WTC11 (cell line): Measurements from ENCODE around the gene KMT2A. TPM values are rescaled to one million over a fixed set of nuclear protein-coding genes. Genes with fewer than 3 reads are reported as not detected.

ENCODE experiments used
- ARID4B ChIP-seq: sonication (generic); formaldehyde crosslinking; IDR thresholded peaks from 2 replicates; pipeline ENCODE4 v1.8.0; 2023; ENCODE audit warnings: missing genetic modification reagents, mild to moderate bottlenecking, borderline replicate concordance
- CREM ChIP-seq: sonication (generic); formaldehyde crosslinking; IDR thresholded peaks from 2 replicates; pipeline ENCODE4 v1.8.1; 2022; ENCODE audit warnings: mild to moderate bottlenecking, missing genetic modification reagents, moderate library complexity
- ELF4 ChIP-seq: sonication (generic); formaldehyde crosslinking; IDR thresholded peaks from 2 replicates; pipeline ENCODE4 v1.8.1; 2022; ENCODE audit warnings: low read depth, mild to moderate bottlenecking, moderate library complexity, missing genetic modification reagents
- EMX1 ChIP-seq: fragments of 250-450 bp; sonication (Bioruptor Pico); IDR thresholded peaks from 2 replicates; pipeline ENCODE4 v1.8.0; 2021; ENCODE audit warnings: mild to moderate bottlenecking
- FOXJ3 ChIP-seq: sonication (generic); formaldehyde crosslinking; IDR thresholded peaks from 2 replicates; pipeline ENCODE4 v1.9.0; 2021; ENCODE audit warnings: missing genetic modification reagents, mild to moderate bottlenecking, borderline replicate concordance
- FOXP4 ChIP-seq: sonication (generic); formaldehyde crosslinking; IDR thresholded peaks from 2 replicates; pipeline ENCODE4 v1.8.0; 2022; ENCODE audit warnings: mild to moderate bottlenecking, missing genetic modification reagents
- HMGXB4 ChIP-seq: sonication (generic); formaldehyde crosslinking; IDR thresholded peaks from 2 replicates; pipeline ENCODE4 v1.8.1; 2023; ENCODE audit warnings: mild to moderate bottlenecking, moderate library complexity, missing genetic modification reagents
- MAX ChIP-seq: sonication (generic); formaldehyde crosslinking; IDR thresholded peaks from 2 replicates; pipeline ENCODE4 v1.8.0; 2022; ENCODE audit warnings: mild to moderate bottlenecking, missing genetic modification reagents
- MXD4 ChIP-seq: fragments of 250-450 bp; sonication (Bioruptor Pico); IDR thresholded peaks from 2 replicates; pipeline ENCODE4 v1.8.0; 2021; ENCODE audit warnings: mild to moderate bottlenecking, moderate library complexity, borderline replicate concordance
- NFATC4 ChIP-seq: fragments of 250-450 bp; sonication (Bioruptor Pico); IDR thresholded peaks from 2 replicates; pipeline ENCODE4 v1.9.0; 2021; ENCODE audit warnings: mild to moderate bottlenecking
- NFYB ChIP-seq: sonication (generic); formaldehyde crosslinking; conservative IDR thresholded peaks from 2 replicates; pipeline ENCODE4 v1.8.0; 2022; ENCODE audit warnings: low read depth, missing genetic modification reagents
- NR1H2 ChIP-seq: sonication (generic); formaldehyde crosslinking; IDR thresholded peaks from 2 replicates; pipeline ENCODE4 v1.9.0; 2021; ENCODE audit warnings: mild to moderate bottlenecking, moderate library complexity, missing genetic modification reagents
- NR2C2 ChIP-seq: sonication (generic); formaldehyde crosslinking; IDR thresholded peaks from 2 replicates; pipeline ENCODE4 v1.8.0; 2022; ENCODE audit warnings: mild to moderate bottlenecking, missing genetic modification reagents
- TCF7 ChIP-seq: sonication (generic); formaldehyde crosslinking; IDR thresholded peaks from 2 replicates; pipeline ENCODE4 v1.8.0; 2022; ENCODE audit warnings: mild to moderate bottlenecking, low read depth, missing genetic modification reagents, moderate library complexity
- TEAD4 ChIP-seq: sonication (generic); formaldehyde crosslinking; IDR thresholded peaks from 2 replicates; pipeline ENCODE4 v1.8.0; 2022; ENCODE audit warnings: mild to moderate bottlenecking, missing genetic modification reagents
- ZNF121 ChIP-seq: sonication (generic); formaldehyde crosslinking; IDR thresholded peaks from 2 replicates; pipeline ENCODE4 v1.8.0; 2023; ENCODE audit warnings: missing genetic modification reagents
- ZNF263 ChIP-seq: sonication (generic); formaldehyde crosslinking; IDR thresholded peaks from 2 replicates; pipeline ENCODE4 v1.8.1; 2022; ENCODE audit warnings: low read depth, mild to moderate bottlenecking, moderate library complexity, missing genetic modification reagents
- ZNF396 ChIP-seq: fragments of 250-450 bp; sonication (Bioruptor Pico); IDR thresholded peaks from 2 replicates; pipeline ENCODE4 v1.8.0; 2021; ENCODE audit warnings: mild to moderate bottlenecking, moderate library complexity, borderline replicate concordance
- ZNF416 ChIP-seq: fragments of 250-450 bp; sonication (Bioruptor Pico); IDR thresholded peaks from 2 replicates; pipeline ENCODE4 v1.9.0; 2021; ENCODE audit warnings: mild to moderate bottlenecking, inconsistent platforms
- total RNA-seq: library from RNA; stranded (reverse); gene quantifications from 3 replicates; pipeline ENCODE4 v1.2.3, GENCODE V29; 2021
- TF ChIP-seq, protein P1 (sequence below): fragments of 250-450 bp; sonication (Bioruptor Pico); IDR thresholded peaks from 2 replicates; pipeline ENCODE4 v1.9.0; 2021; ENCODE audit warnings: mild to moderate bottlenecking, borderline replicate concordance
- TF ChIP-seq, protein P2 (sequence below): sonication (generic); formaldehyde crosslinking; IDR thresholded peaks from 2 replicates; pipeline ENCODE4 v1.8.1; 2022; ENCODE audit warnings: low read depth, missing genetic modification reagents, borderline replicate concordance
- TF ChIP-seq, protein P3 (sequence below): sonication (generic); formaldehyde crosslinking; IDR thresholded peaks from 2 replicates; pipeline ENCODE4 v1.8.1; 2022; ENCODE audit warnings: low read depth, mild to moderate bottlenecking, moderate library complexity, missing genetic modification reagents, borderline replicate concordance

Gene KMT2A
- total RNA-seq, 1 experiment from 2014 or later, result 59.1 TPM

DNA sequence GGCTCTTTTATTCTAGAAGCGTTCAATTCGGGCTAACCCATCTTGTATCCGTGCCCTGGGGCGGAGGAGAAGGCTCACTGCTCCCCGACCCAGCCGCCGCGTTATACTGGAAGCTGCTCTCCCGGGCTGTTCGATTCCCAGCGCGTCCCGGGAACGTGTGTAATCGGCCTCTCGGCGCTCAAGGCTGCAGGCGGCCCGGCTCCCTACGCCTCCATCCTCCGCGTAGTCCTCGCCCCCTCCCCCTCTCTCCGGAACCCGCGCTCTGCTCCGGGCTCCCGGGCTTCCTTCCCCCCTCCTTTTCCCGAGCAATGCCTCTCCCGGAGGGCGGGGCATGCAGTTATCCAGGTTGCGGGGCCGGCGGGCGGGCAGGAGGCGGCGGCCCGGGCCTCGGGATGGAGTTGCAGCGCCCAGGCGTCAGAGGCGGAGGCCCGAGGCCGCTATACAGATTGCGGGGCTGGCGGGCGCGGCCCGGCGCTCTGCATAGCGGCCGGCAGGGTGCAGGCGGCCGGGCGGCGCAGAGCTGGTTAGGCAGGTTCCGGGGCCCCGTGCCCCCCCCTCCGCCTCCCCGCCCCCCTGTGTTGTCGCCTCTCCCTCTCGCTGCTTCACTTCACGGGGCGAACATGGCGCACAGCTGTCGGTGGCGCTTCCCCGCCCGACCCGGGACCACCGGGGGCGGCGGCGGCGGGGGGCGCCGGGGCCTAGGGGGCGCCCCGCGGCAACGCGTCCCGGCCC is at the start of gene KMT2A (continued):
- TF ChIP-seq, protein P1, sequence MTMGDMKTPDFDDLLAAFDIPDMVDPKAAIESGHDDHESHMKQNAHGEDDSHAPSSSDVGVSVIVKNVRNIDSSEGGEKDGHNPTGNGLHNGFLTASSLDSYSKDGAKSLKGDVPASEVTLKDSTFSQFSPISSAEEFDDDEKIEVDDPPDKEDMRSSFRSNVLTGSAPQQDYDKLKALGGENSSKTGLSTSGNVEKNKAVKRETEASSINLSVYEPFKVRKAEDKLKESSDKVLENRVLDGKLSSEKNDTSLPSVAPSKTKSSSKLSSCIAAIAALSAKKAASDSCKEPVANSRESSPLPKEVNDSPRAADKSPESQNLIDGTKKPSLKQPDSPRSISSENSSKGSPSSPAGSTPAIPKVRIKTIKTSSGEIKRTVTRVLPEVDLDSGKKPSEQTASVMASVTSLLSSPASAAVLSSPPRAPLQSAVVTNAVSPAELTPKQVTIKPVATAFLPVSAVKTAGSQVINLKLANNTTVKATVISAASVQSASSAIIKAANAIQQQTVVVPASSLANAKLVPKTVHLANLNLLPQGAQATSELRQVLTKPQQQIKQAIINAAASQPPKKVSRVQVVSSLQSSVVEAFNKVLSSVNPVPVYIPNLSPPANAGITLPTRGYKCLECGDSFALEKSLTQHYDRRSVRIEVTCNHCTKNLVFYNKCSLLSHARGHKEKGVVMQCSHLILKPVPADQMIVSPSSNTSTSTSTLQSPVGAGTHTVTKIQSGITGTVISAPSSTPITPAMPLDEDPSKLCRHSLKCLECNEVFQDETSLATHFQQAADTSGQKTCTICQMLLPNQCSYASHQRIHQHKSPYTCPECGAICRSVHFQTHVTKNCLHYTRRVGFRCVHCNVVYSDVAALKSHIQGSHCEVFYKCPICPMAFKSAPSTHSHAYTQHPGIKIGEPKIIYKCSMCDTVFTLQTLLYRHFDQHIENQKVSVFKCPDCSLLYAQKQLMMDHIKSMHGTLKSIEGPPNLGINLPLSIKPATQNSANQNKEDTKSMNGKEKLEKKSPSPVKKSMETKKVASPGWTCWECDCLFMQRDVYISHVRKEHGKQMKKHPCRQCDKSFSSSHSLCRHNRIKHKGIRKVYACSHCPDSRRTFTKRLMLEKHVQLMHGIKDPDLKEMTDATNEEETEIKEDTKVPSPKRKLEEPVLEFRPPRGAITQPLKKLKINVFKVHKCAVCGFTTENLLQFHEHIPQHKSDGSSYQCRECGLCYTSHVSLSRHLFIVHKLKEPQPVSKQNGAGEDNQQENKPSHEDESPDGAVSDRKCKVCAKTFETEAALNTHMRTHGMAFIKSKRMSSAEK (CRISPR knock-in tag), result no peak
- no peak for TF ChIP-seq MAX
- no peak for TF ChIP-seq ELF4 (CRISPR knock-in tag)
- peak; percentile 50; the same call in 1 of the 2 replicates for TF ChIP-seq FOXP4 (CRISPR knock-in tag)
- no peak for TF ChIP-seq NFATC4
- TF ChIP-seq ZNF416 (CRISPR knock-in tag), result peak; percentile 73; the same call in 1 of the 2 replicates
- TF ChIP-seq, protein P2, sequence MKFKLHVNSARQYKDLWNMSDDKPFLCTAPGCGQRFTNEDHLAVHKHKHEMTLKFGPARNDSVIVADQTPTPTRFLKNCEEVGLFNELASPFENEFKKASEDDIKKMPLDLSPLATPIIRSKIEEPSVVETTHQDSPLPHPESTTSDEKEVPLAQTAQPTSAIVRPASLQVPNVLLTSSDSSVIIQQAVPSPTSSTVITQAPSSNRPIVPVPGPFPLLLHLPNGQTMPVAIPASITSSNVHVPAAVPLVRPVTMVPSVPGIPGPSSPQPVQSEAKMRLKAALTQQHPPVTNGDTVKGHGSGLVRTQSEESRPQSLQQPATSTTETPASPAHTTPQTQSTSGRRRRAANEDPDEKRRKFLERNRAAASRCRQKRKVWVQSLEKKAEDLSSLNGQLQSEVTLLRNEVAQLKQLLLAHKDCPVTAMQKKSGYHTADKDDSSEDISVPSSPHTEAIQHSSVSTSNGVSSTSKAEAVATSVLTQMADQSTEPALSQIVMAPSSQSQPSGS, result no peak
- peak; percentile 77 for TF ChIP-seq ZNF263 (CRISPR knock-in tag)
- TF ChIP-seq, protein P3, sequence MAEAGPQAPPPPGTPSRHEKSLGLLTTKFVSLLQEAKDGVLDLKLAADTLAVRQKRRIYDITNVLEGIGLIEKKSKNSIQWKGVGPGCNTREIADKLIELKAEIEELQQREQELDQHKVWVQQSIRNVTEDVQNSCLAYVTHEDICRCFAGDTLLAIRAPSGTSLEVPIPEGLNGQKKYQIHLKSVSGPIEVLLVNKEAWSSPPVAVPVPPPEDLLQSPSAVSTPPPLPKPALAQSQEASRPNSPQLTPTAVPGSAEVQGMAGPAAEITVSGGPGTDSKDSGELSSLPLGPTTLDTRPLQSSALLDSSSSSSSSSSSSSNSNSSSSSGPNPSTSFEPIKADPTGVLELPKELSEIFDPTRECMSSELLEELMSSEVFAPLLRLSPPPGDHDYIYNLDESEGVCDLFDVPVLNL (CRISPR knock-in tag), result peak; percentile 65; the same call in 1 of the 2 replicates
- TF ChIP-seq ZNF121 (CRISPR knock-in tag), result no peak
- no peak for TF ChIP-seq TCF7
- TF ChIP-seq NFYB, result no peak
- TF ChIP-seq NR2C2, result no peak
- TF ChIP-seq MXD4, result peak; percentile 62; the same call in 1 of the 2 replicates
- TF ChIP-seq TEAD4 (CRISPR knock-in tag), result no peak
- no peak for TF ChIP-seq CREM (CRISPR knock-in tag)
- 0 out of 2 replicates have a peak, but pooled peaks have one; percentile 37 for TF ChIP-seq EMX1
- TF ChIP-seq HMGXB4 (CRISPR knock-in tag), result no peak
- TF ChIP-seq NR1H2 (CRISPR knock-in tag), result no peak
- no peak for TF ChIP-seq ARID4B
- no peak for TF ChIP-seq ZNF396
- no peak for TF ChIP-seq FOXJ3 (CRISPR knock-in tag)
